Measurements from ENCODE around the gene EDA.

- TF ChIP-seq CTCF (IDR thresholded peaks at IDR 0.05) = no peak
- TF ChIP-seq EZH2 (IDR thresholded peaks at IDR 0.05) = no peak
These were observed 416.9 kb downstream of the EDA start for GRCh38 chrX:70032792-70033191.
